Endothelial cell (in vitro differentiated cells): ENCODE data around the gene TADA2A. TPM values are rescaled to one million over a fixed set of nuclear protein-coding genes. Genes with fewer than 3 reads are reported as not detected.

Experiments used
- DNase-seq: peaks from one replicate; pipeline ENCODE4 v3.0.0; 2021; ENCODE audit warnings: low spot score
- H3K27ac Mint-ChIP-seq: one replicate; pipeline ENCODE4 v1.8.0; 2021; ENCODE audit warnings: mixed read lengths, inconsistent platforms; ENCODE audit not compliant: unreplicated experiment
- H3K27me3 Mint-ChIP-seq: one replicate; pipeline ENCODE4 v1.8.0; 2021; ENCODE audit warnings: mild to moderate bottlenecking, moderate library complexity, mixed read lengths, inconsistent platforms; ENCODE audit not compliant: unreplicated experiment
- H3K36me3 Mint-ChIP-seq: one replicate; pipeline ENCODE4 v1.8.0; 2021; ENCODE audit warnings: mild to moderate bottlenecking, low read depth, mixed read lengths, inconsistent platforms; ENCODE audit not compliant: unreplicated experiment
- H3K4me1 Mint-ChIP-seq: one replicate; pipeline ENCODE4 v1.8.0; 2021; ENCODE audit warnings: mild to moderate bottlenecking, mixed read lengths, inconsistent platforms; ENCODE audit not compliant: unreplicated experiment
- H3K4me3 Mint-ChIP-seq: one replicate; pipeline ENCODE4 v1.8.0; 2021; ENCODE audit warnings: mild to moderate bottlenecking, mixed read lengths, inconsistent platforms; ENCODE audit not compliant: unreplicated experiment
- H3K9me3 Mint-ChIP-seq: one replicate; pipeline ENCODE4 v1.8.0; 2021; ENCODE audit warnings: mixed read lengths, inconsistent platforms; ENCODE audit not compliant: unreplicated experiment
- CTCF ChIP-seq: fragments of 200-600 bp; sonication (generic); IDR thresholded peaks from one replicate; pipeline ENCODE4 v1.5.0; 2021; ENCODE audit warnings: antibody characterized with exemption; ENCODE audit not compliant: unreplicated experiment
- total RNA-seq: library from RNA; stranded (reverse); fragmentation: NEBNext Ultra II Directional; extraction: Animal tissue kit (Norgen Biotek cat#: 25700); gene quantifications from one replicate; pipeline ENCODE4 v1.2.1, GENCODE V29; 2021; ENCODE audit not compliant: unreplicated experiment

The TADA2A gene
- total RNA-seq, 1 donor from 2014 or later, result 24.7 TPM

GRCh38 chr17:37502009-37502936, 95.6 kb downstream of the TADA2A start:
- H3K27ac Mint-ChIP-seq, result no peak overlapping the region

DNA sequence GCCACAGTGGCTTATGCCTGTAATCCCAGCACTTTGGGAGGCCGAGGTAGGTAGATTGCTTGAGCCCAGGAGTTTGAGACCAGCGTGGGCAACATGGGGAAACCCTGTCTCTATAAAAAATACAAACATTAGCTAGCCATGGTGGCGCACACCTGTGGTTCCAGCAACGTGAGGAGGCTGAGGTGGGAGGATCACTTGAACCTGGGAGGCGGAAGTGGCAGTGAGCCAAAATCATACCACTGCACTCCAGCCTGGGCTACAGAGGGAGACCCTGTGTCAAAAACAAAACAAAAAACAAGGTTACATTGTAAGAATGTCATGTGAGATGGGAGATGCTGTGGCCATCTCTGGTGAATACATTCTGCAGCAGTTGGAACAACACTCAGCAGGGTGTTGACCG, 96.5 kb downstream of the TADA2A start:
- no peaks in the 10 kb centered on the region for H3K27me3 Mint-ChIP-seq
- H3K9me3 Mint-ChIP-seq, result no peaks in the 10 kb centered on the region
- H3K27ac Mint-ChIP-seq, result no peak overlapping the region
- DNase-seq, result no peak
- H3K36me3 Mint-ChIP-seq, result peaks cover 5% of the 10 kb centered on the region
- no peak overlapping the region for H3K4me3 Mint-ChIP-seq
- no peaks in the 10 kb centered on the region for H3K4me1 Mint-ChIP-seq
- TF ChIP-seq CTCF, result no peak

More at GRCh38 chr17:37502009-37502936, 95.6 kb downstream of the TADA2A start:
- DNase-seq, result no peak
- Mint-ChIP-seq H3K27me3 (peaks cover 2% of the 10 kb centered on the region), H3K4me1 (no peaks in the 10 kb centered on the region), H3K9me3 (no peaks in the 10 kb centered on the region), H3K4me3 (no peak overlapping the region), H3K36me3 (peaks cover 5% of the 10 kb centered on the region)
- no peak for TF ChIP-seq CTCF

DNA sequence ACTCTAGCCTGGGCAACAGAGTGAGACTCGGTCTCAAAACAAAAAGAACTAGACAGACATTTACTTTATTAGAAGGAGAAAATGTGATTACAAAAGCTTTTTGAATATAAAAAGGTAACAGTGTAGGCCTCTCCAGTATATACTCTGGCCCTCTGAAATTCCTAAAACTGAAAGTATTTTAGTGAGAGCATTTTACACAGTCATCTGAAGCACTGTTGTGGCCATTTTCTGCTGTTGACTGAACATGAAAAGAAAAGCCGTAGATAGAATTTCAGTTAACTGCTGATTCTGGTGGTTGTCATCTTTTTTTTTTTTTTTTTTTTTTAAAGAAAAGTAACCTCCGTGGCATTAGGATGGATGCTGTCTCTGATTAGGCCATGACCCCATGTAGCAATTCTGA, 98.6 kb downstream of the TADA2A start:
- DNase-seq, result no peak
- Mint-ChIP-seq H3K36me3 (peaks cover 5% of the 10 kb centered on the region), H3K4me3 (no peak overlapping the region), H3K27me3 (no peaks in the 10 kb centered on the region), H3K4me1 (peaks cover under 1% of the 10 kb centered on the region), H3K9me3 (no peaks in the 10 kb centered on the region), H3K27ac (no peak overlapping the region)
- TF ChIP-seq CTCF, result no peak

DNA sequence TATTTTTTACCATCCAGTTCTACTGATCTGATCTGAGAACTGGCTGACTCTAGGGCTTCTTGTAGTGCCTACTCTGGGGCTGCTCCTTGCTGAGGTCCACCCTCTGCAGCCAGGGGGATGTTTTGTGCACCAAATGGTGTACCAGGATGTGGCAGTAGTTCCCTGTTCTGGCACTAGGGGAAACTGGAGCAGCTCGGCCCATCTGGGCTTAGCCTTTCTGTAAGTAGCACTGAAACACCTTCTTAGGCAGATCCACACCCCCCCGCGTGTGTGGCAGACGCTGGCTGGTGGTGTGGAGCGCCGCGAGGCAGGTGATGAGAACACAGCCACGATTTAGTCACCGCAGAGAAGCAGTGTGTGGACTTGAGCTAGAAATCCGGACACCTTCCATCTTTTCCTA, 100.0 kb downstream of the TADA2A start:
- peaks cover 4% of the 10 kb centered on the region for H3K4me1 Mint-ChIP-seq
- H3K4me3 Mint-ChIP-seq, result no peak overlapping the region
- DNase-seq, result peak; percentile 57
- H3K36me3 Mint-ChIP-seq, result no peaks in the 10 kb centered on the region
- no peaks in the 10 kb centered on the region for H3K9me3 Mint-ChIP-seq
- peaks cover 1% of the 10 kb centered on the region for H3K27me3 Mint-ChIP-seq
- H3K27ac Mint-ChIP-seq, result no peak overlapping the region
- TF ChIP-seq CTCF, result peak; percentile 69

GRCh38 chr17:37507111-37507510, 100.4 kb downstream of the TADA2A start:
- H3K36me3 Mint-ChIP-seq, result peaks cover 2% of the 10 kb centered on the region
- no peak overlapping the region for H3K4me3 Mint-ChIP-seq
- H3K27me3 Mint-ChIP-seq, result peaks cover 1% of the 10 kb centered on the region
- TF ChIP-seq CTCF, result no peak
- H3K27ac Mint-ChIP-seq, result no peak overlapping the region
- H3K9me3 Mint-ChIP-seq, result no peaks in the 10 kb centered on the region
- peaks cover 4% of the 10 kb centered on the region for H3K4me1 Mint-ChIP-seq
- no peak for DNase-seq
